Esophagus muscularis mucosa (tissue), 4 donors: ENCODE results near the gene RFXANK. TPM values are rescaled to one million over a fixed set of nuclear protein-coding genes. Genes with fewer than 3 reads are reported as not detected.

Source experiments
- DNase-seq: peaks from one replicate; pipeline ENCODE4 v3.0.0-alpha.2; 2017; ENCODE audit errors: extremely low spot score
- H3K27ac ChIP-seq, 4 donors: fragments of 200-600 bp; sonication (generic); replicated peaks in 1 of 4; 1 replicate in 3 of 4; 2 replicates in 1 of 4; pipeline ENCODE4 v1.5.1; 2016 to 2019; ENCODE audit warnings: mild to moderate bottlenecking in 1 of 4
- H3K27me3 ChIP-seq, 4 donors: fragments of 200-600 bp; sonication (generic); one replicate each; pipeline versions ENCODE4 v1.5.1 to v1.6.0; 2016 to 2019
- H3K36me3 ChIP-seq, 4 donors: fragments of 200-600 bp; sonication (generic); one replicate each; pipeline ENCODE4 v1.5.1; 2016 to 2019
- H3K4me1 ChIP-seq, 4 donors: fragments of 200-600 bp; sonication (generic); one replicate each; pipeline ENCODE4 v1.5.1; 2016 to 2019
- H3K4me3 ChIP-seq, 4 donors: fragments of 200-600 bp; sonication (generic); 1 replicate in 2 of 4; 2 replicates in 2 of 4; pipeline ENCODE4 v1.5.1; 2016 to 2019; ENCODE audit warnings: mild to moderate bottlenecking in 4 of 4, moderate library complexity in 1 of 4
- H3K9me3 ChIP-seq, 4 donors: fragments of 200-600 bp; sonication (generic); 1 replicate in 3 of 4; 2 replicates in 1 of 4; pipeline ENCODE4 v1.5.1; 2016 to 2019
- CTCF ChIP-seq, 3 experiments: fragments of 200-600 bp in 2 of 3; fragments of 450-650 bp in 1 of 3; sonication (generic) in 2 of 3; IDR thresholded peaks; one replicate each; pipeline ENCODE4 v1.5.1; 2017 to 2019; ENCODE audit warnings: antibody characterized with exemption in 3 of 3, mild to moderate bottlenecking in 2 of 3, moderate library complexity in 1 of 3
- EP300 ChIP-seq: sonication (generic); formaldehyde crosslinking; IDR thresholded peaks from one replicate; pipeline ENCODE4 v1.6.1; 2017; ENCODE audit warnings: antibody characterized with exemption
- POLR2A ChIP-seq: fragments of 450-650 bp; IDR thresholded peaks from one replicate; pipeline ENCODE4 v1.6.1; 2017; ENCODE audit warnings: antibody characterized with exemption, moderate library complexity, mild to moderate bottlenecking, low read depth
- POLR2AphosphoS5 ChIP-seq, 2 donors: sonication (generic); formaldehyde crosslinking; IDR thresholded peaks; one replicate each; pipeline ENCODE4 v1.6.1; 2017; ENCODE audit warnings: antibody characterized with exemption in 2 of 2
- whole genome bisulfite sequencing: methylation state at CpG from one replicate; pipeline ENCODE4 v1.1.5; 2018; 5-methylcytosine and 5-hydroxymethylcytosine counted together
- intact Hi-C: fragments of 100-400 bp; cut with DNase I; formaldehyde crosslinking; loops from one replicate; pipeline ENCODE4 v1.15.1; 2023
- total RNA-seq, 4 donors: library from RNA; depleted of rRNA; stranded (reverse); fragments of >200 nt; gene quantifications; one replicate each; pipeline versions ENCODE4 v1.1.0 to v1.2.1, GENCODE V29; 2016

RFXANK gene
- total RNA-seq, 4 donors from 2014 or later: 34.8 to 49.2 (median 38.2) TPM

- H3K27me3 ChIP-seq: no peaks in the 10 kb centered on the region
- no peak for DNase-seq
- H3K36me3 ChIP-seq: peaks cover 7 to 38% (median 14%) of the 10 kb centered on the region in 4 donors
- H3K4me1 ChIP-seq: no peaks in the 10 kb centered on the region
- no peaks in the 10 kb centered on the region for H3K9me3 ChIP-seq
- TF ChIP-seq EP300 (no peak), POLR2AphosphoS5 (IDR thresholded peaks at IDR 0.05) (no peak), POLR2A (no peak), CTCF (IDR thresholded peaks at IDR 0.05) (no peak)
- H3K4me3 ChIP-seq: no peak overlapping the region
- intact Hi-C loops: no loop called here
- no peak overlapping the region for H3K27ac ChIP-seq
- WGBS: 84% methylated on average over 6 of the region's 13 CpGs
These were observed 39.2 kb upstream of the RFXANK start for GRCh38 chr19:19152668-19153384.

GRCh38 chr19:19154768-19155494 is 37.1 kb upstream of the RFXANK start:
- intact Hi-C loops: no loop called here
- TF ChIP-seq EP300: no peak
- no peak for TF ChIP-seq POLR2A
- Histone ChIP-seq H3K27me3 (no peaks in the 10 kb centered on the region), H3K4me1 (no peaks in the 10 kb centered on the region), H3K9me3 (no peaks in the 10 kb centered on the region), H3K4me3 (no peak overlapping the region), H3K36me3 (peaks cover 0 to 18% (median 2%) of the 10 kb centered on the region in 4 donors), H3K27ac (no peak overlapping the region)
- WGBS: 88% methylated on average over 6 of the region's 6 CpGs
- no peak for DNase-seq

- peaks cover 0 to 18% (median 2%) of the 10 kb centered on the region in 4 donors for H3K36me3 ChIP-seq
- 98% methylated on average over 10 of the region's 10 CpGs for WGBS
- H3K27ac ChIP-seq: no peak overlapping the region
- TF ChIP-seq EP300 (no peak), POLR2AphosphoS5 (IDR thresholded peaks at IDR 0.05) (no peak), CTCF (IDR thresholded peaks at IDR 0.05) (no peak), POLR2A (no peak)
- intact Hi-C loops: no loop called here
- H3K4me3 ChIP-seq: no peak overlapping the region
- no peaks in the 10 kb centered on the region for H3K4me1 ChIP-seq
- no peak for DNase-seq
- peaks cover 0 to 3% (median 0%) of the 10 kb centered on the region in 4 donors for H3K27me3 ChIP-seq
- H3K9me3 ChIP-seq: no peaks in the 10 kb centered on the region
These were observed 36.4 kb upstream of the RFXANK start for GRCh38 chr19:19155495-19156219.

- no peaks in the 10 kb centered on the region for H3K9me3 ChIP-seq
- peaks cover 0 to 6% (median 0%) of the 10 kb centered on the region in 4 donors for H3K27me3 ChIP-seq
- intact Hi-C loops: no loop called here
- H3K27ac ChIP-seq: no peak overlapping the region
- no peak overlapping the region for H3K4me3 ChIP-seq
- 79% methylated on average over 6 of the region's 6 CpGs for WGBS
- peaks cover 0 to 18% (median 2%) of the 10 kb centered on the region in 4 donors for H3K36me3 ChIP-seq
- TF ChIP-seq POLR2A (no peak), CTCF (IDR thresholded peaks at IDR 0.05) (no peak), POLR2AphosphoS5 (IDR thresholded peaks at IDR 0.05) (no peak), EP300 (no peak)
- DNase-seq: no peak
- no peaks in the 10 kb centered on the region for H3K4me1 ChIP-seq
These were observed 34.2 kb upstream of the RFXANK start for GRCh38 chr19:19157808-19158207.

- 94% methylated on average over 4 of the region's 4 CpGs for WGBS
- TF ChIP-seq POLR2AphosphoS5 (IDR thresholded peaks at IDR 0.05): no peak
- no peak for TF ChIP-seq CTCF (IDR thresholded peaks at IDR 0.05)
- no peak for TF ChIP-seq EP300
- no peak for TF ChIP-seq POLR2A
- H3K36me3 ChIP-seq: peaks cover 0 to 18% (median 2%) of the 10 kb centered on the region in 4 donors
- no peak for DNase-seq
- no peaks in the 10 kb centered on the region for H3K4me1 ChIP-seq
- no peak overlapping the region for H3K27ac ChIP-seq
- peaks cover 0 to 6% (median 0%) of the 10 kb centered on the region in 4 donors for H3K27me3 ChIP-seq
- intact Hi-C loops: no loop called here
- H3K9me3 ChIP-seq: no peaks in the 10 kb centered on the region
- H3K4me3 ChIP-seq: no peak overlapping the region
These were observed 32.5 kb upstream of the RFXANK start for GRCh38 chr19:19159534-19159933.
